Panc1 (cell line): ENCODE measurements around the gene SLC8A1.

Experiments used
- CTCF ChIP-seq: fragments of 450-650 bp; IDR thresholded peaks from 2 replicates; pipeline ENCODE4 v1.5.1; 2017; ENCODE audit warnings: mild to moderate bottlenecking
- POLR2AphosphoS5 ChIP-seq: IDR thresholded peaks from 2 replicates; pipeline ENCODE4 v1.6.1; 2012; ENCODE audit warnings: mild to moderate bottlenecking, low read depth, low read length, moderate library complexity
- TCF7L2 ChIP-seq: IDR thresholded peaks from 2 replicates; pipeline ENCODE4 v1.6.1; 2011; ENCODE audit warnings: mild to moderate bottlenecking, low read depth, low read length, inconsistent platforms

GRCh38 chr2:40281021-40281940, 170.6 kb downstream of the SLC8A1 start:
- TF ChIP-seq POLR2AphosphoS5 (no peak), CTCF (no peak), TCF7L2 (no peak)
